Breast epithelium (tissue), 4 donors: ENCODE measurements around the gene KRT6B. TPM values are rescaled to one million over a fixed set of nuclear protein-coding genes. Genes with fewer than 3 reads are reported as not detected.
A peak's percentile ranks its signal among the peaks of the same experiment; 100 is the strongest.

ENCODE experiments used
- DNase-seq, 2 donors: peaks; one replicate each; pipeline ENCODE4 v3.0.0-alpha.2; 2019; ENCODE audit warnings: low spot score in 2 of 2
- H3K27ac ChIP-seq, 2 donors: fragments of 200-600 bp; sonication (generic) in 1 of 2; one replicate each; pipeline ENCODE4 v1.5.1; 2016 to 2019; ENCODE audit warnings: mild to moderate bottlenecking in 1 of 2
- H3K27me3 ChIP-seq, 2 donors: fragments of 200-600 bp; sonication (generic) in 1 of 2; one replicate each; pipeline versions ENCODE4 v1.5.1 to v1.6.0; 2017 to 2019; ENCODE audit warnings: control low read depth in 1 of 2, mild to moderate bottlenecking in 1 of 2
- H3K36me3 ChIP-seq: fragments of 200-600 bp; one replicate; pipeline ENCODE4 v1.5.1; 2019
- H3K4me1 ChIP-seq, 2 donors: fragments of 200-600 bp; sonication (generic); one replicate each; pipeline ENCODE4 v1.5.1; 2016 to 2019; ENCODE audit warnings: control low read depth in 1 of 2
- H3K4me3 ChIP-seq, 3 donors: fragments of 200-600 bp; sonication (generic); 1 replicate in 2 of 3; 2 replicates in 1 of 3; pipeline ENCODE4 v1.5.1; 2016 to 2019; ENCODE audit warnings: mild to moderate bottlenecking in 3 of 3, moderate library complexity in 2 of 3
- H3K9me3 ChIP-seq, 2 donors: fragments of 200-600 bp; sonication (generic) in 1 of 2; one replicate each; pipeline ENCODE4 v1.5.1; 2016 to 2019; ENCODE audit warnings: control low read depth in 1 of 2
- CTCF ChIP-seq, 3 donors: fragments of 450-650 bp; IDR thresholded peaks; one replicate each; pipeline ENCODE4 v1.5.1; 2016 to 2017; ENCODE audit warnings: antibody characterized with exemption in 3 of 3, mild to moderate bottlenecking in 3 of 3, moderate library complexity in 3 of 3
- POLR2A ChIP-seq: fragments of 450-650 bp; IDR thresholded peaks from one replicate; pipeline ENCODE4 v1.6.1; 2016; ENCODE audit warnings: antibody characterized with exemption, mild to moderate bottlenecking, moderate library complexity
- POLR2AphosphoS5 ChIP-seq, 3 donors: sonication (generic); formaldehyde crosslinking; IDR thresholded peaks; one replicate each; pipeline ENCODE4 v1.6.1; 2017; ENCODE audit warnings: antibody characterized with exemption in 3 of 3
- intact Hi-C: fragments of 100-400 bp; cut with DNase I; formaldehyde crosslinking; loops from one replicate; pipeline ENCODE4 v1.15.1; 2023; ENCODE audit warnings: low total_unique reads
- total RNA-seq, 3 donors: library from RNA; depleted of rRNA; stranded (reverse); fragments of >200 nt; gene quantifications; one replicate each; pipeline ENCODE4 v1.1.0, GENCODE V29; 2016

KRT6B gene
- total RNA-seq, 3 donors from 2014 or later, result 42.0 to 69.2 TPM; not detected in 1

DNA sequence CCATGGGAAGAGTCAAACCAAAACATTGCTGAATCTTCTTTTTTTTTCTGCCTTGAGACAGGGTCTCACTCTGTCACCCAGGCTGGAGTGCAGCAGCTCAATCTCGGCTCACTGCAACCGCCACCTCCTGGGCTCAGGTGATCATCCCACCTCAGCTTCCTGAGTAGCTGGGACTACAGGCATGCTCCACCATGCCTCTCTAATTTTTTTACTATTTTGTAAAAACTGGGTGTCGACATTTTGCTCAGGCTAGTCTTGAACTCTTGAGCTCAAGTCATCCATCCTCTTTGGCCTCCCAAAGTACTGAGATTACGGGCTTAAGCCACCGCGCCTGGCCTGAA lies 16.3 kb downstream of the KRT6B start:
- intact Hi-C loops, result no loop called here
- peak overlapping the region; percentile 80 to 86 for H3K27ac ChIP-seq
- no peaks in the 10 kb centered on the region for H3K4me1 ChIP-seq
- DNase-seq, result no peak
- TF ChIP-seq POLR2AphosphoS5 (IDR thresholded peaks at IDR 0.05), result no peak
- TF ChIP-seq POLR2A, result no peak
- no peak for TF ChIP-seq CTCF (IDR thresholded peaks at IDR 0.05)
- H3K4me3 ChIP-seq, result no peak overlapping the region
- no peaks in the 10 kb centered on the region for H3K27me3 ChIP-seq
- H3K9me3 ChIP-seq, result no peaks in the 10 kb centered on the region
- no peaks in the 10 kb centered on the region for H3K36me3 ChIP-seq

- intact Hi-C loops, result no loop called here
- no peaks in the 10 kb centered on the region for H3K36me3 ChIP-seq
- H3K27ac ChIP-seq, result peak overlapping the region; percentile 80 to 86
- H3K9me3 ChIP-seq, result no peaks in the 10 kb centered on the region
- TF ChIP-seq POLR2AphosphoS5 (IDR thresholded peaks at IDR 0.05) (no peak), CTCF (IDR thresholded peaks at IDR 0.05) (no peak), POLR2A (no peak)
- H3K4me3 ChIP-seq, result no peak overlapping the region
- no peak for DNase-seq
- no peaks in the 10 kb centered on the region for H3K4me1 ChIP-seq
- H3K27me3 ChIP-seq, result no peaks in the 10 kb centered on the region
Observed at GRCh38 chr12:52434760-52435530, 17.0 kb downstream of the KRT6B start.

DNA sequence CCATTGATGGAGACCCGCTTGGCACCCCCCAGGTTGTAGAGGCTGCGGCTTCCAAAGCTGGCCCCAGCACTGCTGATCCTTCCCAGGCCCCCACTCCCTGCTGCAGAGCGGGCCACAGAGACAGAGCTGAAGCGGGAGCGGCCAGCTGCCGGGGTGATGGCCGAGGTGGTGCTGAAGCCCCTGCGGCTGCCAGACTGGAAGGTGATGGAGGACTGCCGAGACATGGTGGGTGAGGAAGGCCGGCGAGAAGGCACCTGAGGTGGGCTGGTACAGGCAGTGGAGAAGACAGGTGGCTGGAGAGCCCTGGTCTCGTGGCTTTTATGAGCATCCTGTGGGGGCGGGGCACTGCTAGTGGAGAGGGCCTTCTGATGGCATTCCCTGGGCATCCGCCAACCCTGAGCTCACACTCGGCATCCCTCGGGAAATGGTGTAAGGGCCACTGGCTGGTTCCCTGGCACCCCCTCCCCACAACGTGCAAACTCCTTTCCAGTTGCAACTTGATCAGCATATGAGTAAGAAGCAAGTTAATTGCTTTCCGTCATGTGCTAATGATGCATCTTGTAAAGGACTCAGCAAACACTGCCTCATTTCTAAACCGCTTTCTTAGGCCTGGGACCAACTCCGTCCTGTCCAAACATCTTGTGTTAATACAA lies 17.7 kb downstream of the KRT6B start, which contains the start of gene KRT75:
KRT75 (minus strand) TSS at position 291 of the 653 bp plus-strand sequence; CDS start at position 224, 67 bp downstream.
- Histone ChIP-seq H3K27me3 (no peaks in the 10 kb centered on the region), H3K4me1 (no peaks in the 10 kb centered on the region), H3K36me3 (no peaks in the 10 kb centered on the region), H3K9me3 (no peaks in the 10 kb centered on the region), H3K4me3 (no peak within 1 kb of the TSS), H3K27ac (peak within 1 kb of the TSS; percentile 80 to 86)
- no peak for TF ChIP-seq POLR2AphosphoS5 (IDR thresholded peaks at IDR 0.05)
- no peak for TF ChIP-seq CTCF (IDR thresholded peaks at IDR 0.05)
- no peak for TF ChIP-seq POLR2A
- intact Hi-C loops, result no loop called here
- DNase-seq, result no peak

DNA sequence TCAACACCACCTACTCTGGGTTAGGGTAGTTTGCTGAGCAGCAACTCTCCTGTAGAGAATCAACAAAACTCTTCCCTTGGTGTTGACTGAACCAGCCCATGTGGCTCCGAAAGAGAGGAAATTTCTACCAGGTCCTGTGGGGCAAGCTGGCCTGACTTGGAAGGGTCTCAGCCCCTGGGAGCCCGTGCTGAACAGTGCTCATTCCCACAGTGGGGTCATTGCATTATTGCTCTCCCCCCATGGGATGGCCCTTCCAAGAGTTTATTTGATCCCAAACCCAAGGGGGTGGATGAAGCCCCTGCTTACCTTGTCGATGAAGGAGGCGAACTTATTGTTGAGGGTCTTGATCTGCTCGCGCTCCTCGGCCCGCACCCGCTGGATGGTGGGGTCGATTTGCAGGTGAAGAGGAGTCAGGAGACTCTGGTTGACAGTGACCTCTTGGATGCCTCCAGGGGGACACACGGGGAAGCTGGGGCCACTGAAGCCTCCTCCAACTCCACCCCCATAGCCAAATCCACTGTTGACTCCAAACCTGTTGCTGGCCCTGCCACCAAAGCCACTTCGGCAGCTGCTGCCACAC lies 18.4 kb downstream of the KRT6B start:
- H3K36me3 ChIP-seq, result no peaks in the 10 kb centered on the region
- H3K4me3 ChIP-seq, result no peak overlapping the region
- no peak overlapping the region for H3K27ac ChIP-seq
- no peaks in the 10 kb centered on the region for H3K27me3 ChIP-seq
- H3K4me1 ChIP-seq, result no peaks in the 10 kb centered on the region
- no peaks in the 10 kb centered on the region for H3K9me3 ChIP-seq
- peak in 1 of 2 donors; percentile 14 for DNase-seq
- TF ChIP-seq POLR2A, result no peak
- no peak for TF ChIP-seq CTCF (IDR thresholded peaks at IDR 0.05)
- TF ChIP-seq POLR2AphosphoS5 (IDR thresholded peaks at IDR 0.05), result no peak
- intact Hi-C loops, result no loop called here
